ENCODE results near the gene HBM. TPM values are rescaled to one million over a fixed set of nuclear protein-coding genes. Genes with fewer than 3 reads are reported as not detected.

HBM gene, protein sequence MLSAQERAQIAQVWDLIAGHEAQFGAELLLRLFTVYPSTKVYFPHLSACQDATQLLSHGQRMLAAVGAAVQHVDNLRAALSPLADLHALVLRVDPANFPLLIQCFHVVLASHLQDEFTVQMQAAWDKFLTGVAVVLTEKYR
- total RNA-seq = not detected

DNA sequence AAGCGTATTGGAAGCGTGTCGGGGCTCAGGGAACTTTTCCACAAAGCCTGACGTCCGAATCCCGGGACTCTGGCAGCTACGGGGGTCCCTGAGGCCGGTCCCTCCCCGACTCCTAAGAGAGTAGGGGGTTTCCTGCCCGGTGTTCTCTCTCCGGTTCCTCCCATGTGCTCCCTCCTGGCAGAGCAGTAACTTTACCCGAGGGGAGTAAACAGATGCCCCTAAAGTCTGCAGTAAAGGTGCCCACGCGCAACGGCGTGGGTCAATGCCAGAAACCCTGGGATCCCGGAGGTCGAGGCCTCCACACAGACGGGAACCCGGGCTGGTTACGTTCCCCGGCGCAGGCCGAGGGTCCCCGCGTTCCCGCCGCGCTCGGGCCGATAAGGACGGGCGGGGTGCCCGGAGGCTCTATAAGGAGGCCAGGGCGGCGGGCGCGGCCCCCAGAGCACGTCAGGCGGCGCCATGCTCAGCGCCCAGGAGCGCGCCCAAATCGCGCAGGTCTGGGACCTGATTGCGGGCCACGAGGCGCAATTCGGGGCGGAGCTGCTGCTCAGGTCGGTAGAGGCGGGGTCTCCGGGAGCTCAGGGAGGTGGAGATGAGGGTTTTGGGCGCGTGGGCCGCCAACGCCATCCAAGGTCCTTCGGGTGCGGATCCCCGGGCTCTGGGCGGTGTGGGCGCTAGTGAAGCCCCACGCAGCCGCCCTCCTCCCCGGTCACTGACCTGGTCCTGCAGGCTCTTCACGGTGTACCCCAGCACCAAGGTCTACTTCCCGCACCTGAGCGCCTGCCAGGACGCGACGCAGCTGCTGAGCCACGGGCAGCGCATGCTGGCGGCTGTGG is at the start of gene HBM:
HBM (plus strand) TSS at position 440 of the 836 bp plus-strand sequence; CDS start at position 460, 20 bp downstream.
- TF ChIP-seq, protein P1, sequence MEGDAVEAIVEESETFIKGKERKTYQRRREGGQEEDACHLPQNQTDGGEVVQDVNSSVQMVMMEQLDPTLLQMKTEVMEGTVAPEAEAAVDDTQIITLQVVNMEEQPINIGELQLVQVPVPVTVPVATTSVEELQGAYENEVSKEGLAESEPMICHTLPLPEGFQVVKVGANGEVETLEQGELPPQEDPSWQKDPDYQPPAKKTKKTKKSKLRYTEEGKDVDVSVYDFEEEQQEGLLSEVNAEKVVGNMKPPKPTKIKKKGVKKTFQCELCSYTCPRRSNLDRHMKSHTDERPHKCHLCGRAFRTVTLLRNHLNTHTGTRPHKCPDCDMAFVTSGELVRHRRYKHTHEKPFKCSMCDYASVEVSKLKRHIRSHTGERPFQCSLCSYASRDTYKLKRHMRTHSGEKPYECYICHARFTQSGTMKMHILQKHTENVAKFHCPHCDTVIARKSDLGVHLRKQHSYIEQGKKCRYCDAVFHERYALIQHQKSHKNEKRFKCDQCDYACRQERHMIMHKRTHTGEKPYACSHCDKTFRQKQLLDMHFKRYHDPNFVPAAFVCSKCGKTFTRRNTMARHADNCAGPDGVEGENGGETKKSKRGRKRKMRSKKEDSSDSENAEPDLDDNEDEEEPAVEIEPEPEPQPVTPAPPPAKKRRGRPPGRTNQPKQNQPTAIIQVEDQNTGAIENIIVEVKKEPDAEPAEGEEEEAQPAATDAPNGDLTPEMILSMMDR (IDR thresholded peaks at IDR 0.05) = no peak
- TF ChIP-seq POLR2AphosphoS5 (IDR thresholded peaks at IDR 0.05; ENCODE audit: insufficient read depth in 1 of 2, low read depth in 1 of 2) (no peak), POLR2A (IDR thresholded peaks at IDR 0.05) (no peak)
- H3K4me3 ChIP-seq = peak within 1 kb of the TSS in 1 of 2 donors; percentile 32
- peaks cover 16% of the 10 kb centered on the region for H3K4me1 ChIP-seq
- H3K36me3 ChIP-seq = no peaks in the 10 kb centered on the region
- no peak for DNase-seq (ENCODE audit: extremely low spot score in 2 of 2)
- intact Hi-C loops (cut with DNase I) = no loop called here
- no peak within 1 kb of the TSS for H3K27ac ChIP-seq
- H3K9me3 ChIP-seq = no peaks in the 10 kb centered on the region
- H3K27me3 ChIP-seq = peaks cover 26% of the 10 kb centered on the region

DNA sequence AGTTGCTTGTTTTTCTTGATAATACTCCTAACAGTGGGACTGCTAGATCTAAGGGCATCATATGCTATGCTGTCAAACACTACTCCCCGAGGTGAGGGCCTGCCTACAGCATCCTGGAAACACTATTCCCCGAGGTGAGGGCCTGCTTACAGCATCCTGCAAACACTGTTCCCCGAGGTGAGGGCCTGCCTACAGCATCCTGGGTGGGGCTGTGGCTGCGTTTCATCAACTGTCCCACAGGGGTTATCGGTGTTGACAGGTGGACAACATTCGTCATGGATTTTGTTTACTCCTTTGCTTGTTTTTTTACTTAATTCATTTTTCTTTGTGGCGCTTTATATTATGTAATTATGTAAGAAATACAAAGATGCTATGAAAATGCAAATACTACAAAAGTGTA is 49.8 kb upstream of the HBM start:
- Histone ChIP-seq H3K9me3 (no peaks in the 10 kb centered on the region), H3K4me3 (no peak overlapping the region), H3K4me1 (peaks cover 3% of the 10 kb centered on the region), H3K27ac (no peak overlapping the region), H3K36me3 (peaks cover 0 to 41% of the 10 kb centered on the region in 2 donors), H3K27me3 (no peaks in the 10 kb centered on the region)
- intact Hi-C loops (cut with DNase I) = no loop called here
- DNase-seq (ENCODE audit: extremely low spot score in 2 of 2) = no peak
- no peak for TF ChIP-seq POLR2A (IDR thresholded peaks at IDR 0.05)
- TF ChIP-seq, protein P1 (IDR thresholded peaks at IDR 0.05) = no peak
- TF ChIP-seq POLR2AphosphoS5 (IDR thresholded peaks at IDR 0.05; ENCODE audit: insufficient read depth in 1 of 2, low read depth in 1 of 2) = no peak

DNA sequence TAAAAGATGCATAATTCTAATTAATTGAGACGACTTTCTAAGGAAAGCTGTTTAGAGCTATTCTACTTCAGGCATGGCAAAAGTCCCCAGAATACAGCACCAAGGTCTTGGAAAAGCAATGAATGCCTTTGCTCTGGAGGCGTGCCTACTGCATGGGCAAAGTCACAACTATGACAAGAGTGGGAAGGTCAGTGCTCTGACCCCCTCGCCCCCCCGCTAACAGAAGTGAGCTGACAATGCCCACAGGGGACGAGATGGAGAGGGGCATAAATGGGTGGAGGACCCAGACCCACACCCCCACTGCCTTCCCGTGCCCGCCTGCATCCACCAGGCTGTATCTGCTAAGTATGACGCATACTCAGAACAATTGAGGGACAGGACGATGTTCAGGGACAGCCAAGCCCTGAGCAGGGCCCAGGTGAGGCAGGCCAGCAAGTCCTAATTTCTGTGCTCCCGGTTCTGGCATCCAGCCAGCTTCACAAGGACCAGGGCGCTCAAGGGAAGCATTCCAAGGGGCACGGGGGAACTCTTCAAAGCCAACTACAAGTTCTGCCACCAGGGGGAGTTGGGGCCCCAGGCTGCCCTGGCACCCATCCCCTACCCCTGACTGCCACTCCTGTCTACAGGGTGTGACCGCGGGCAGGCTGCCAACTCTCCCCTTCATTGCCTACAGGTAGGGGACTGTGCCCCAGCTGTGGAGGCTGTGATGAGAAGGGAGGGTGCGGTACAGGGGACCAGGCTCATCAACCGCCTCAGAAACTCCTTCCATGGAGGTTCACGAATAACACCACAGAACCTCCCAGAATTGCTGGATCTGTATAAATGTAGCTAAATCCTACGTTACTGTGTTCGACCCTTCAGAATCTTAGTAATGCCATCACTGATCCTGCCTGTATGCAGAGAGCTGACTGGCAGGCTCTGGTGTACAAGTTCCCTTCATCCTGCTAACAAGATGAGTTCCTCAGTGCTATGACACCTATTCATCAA is 48.1 kb upstream of the HBM start:
- peaks cover 3% of the 10 kb centered on the region for H3K4me1 ChIP-seq
- H3K9me3 ChIP-seq = no peaks in the 10 kb centered on the region
- DNase-seq (ENCODE audit: extremely low spot score in 2 of 2) = no peak
- intact Hi-C loops (cut with DNase I) = no loop called here
- H3K4me3 ChIP-seq = no peak overlapping the region
- H3K27me3 ChIP-seq = no peaks in the 10 kb centered on the region
- H3K36me3 ChIP-seq = peaks cover 0 to 27% of the 10 kb centered on the region in 2 donors
- H3K27ac ChIP-seq = no peak overlapping the region
- TF ChIP-seq POLR2AphosphoS5 (IDR thresholded peaks at IDR 0.05; ENCODE audit: insufficient read depth in 1 of 2, low read depth in 1 of 2) = no peak
- TF ChIP-seq, protein P1 (IDR thresholded peaks at IDR 0.05) = peak in 1 of 3 experiments; percentile 39

DNA sequence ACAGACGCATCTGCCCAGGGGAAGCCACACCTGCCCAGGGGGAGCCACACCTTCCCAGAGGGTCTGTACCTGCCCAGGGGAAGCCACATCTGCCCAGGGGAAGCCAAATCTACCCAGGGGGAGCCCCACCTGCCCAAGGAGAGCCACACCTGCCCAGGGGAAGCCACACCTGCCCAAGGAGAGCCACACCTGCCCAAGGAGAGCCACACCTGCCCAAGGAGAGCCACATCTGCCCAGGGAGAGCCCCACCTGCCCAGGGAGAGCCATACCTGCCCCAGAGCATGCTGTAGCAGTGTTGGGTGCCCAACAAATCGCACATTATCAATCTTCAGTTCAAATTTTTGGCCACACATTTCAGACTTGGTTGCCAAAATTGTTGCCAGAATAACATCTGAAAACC is 46.9 kb upstream of the HBM start:
- Histone ChIP-seq H3K36me3 (peaks cover 0 to 22% of the 10 kb centered on the region in 2 donors), H3K27me3 (no peaks in the 10 kb centered on the region), H3K4me1 (peaks cover 3% of the 10 kb centered on the region), H3K27ac (no peak overlapping the region), H3K4me3 (no peak overlapping the region), H3K9me3 (no peaks in the 10 kb centered on the region)
- no peak for DNase-seq (ENCODE audit: extremely low spot score in 2 of 2)
- intact Hi-C loops (cut with DNase I) = no loop called here
- no peak for TF ChIP-seq POLR2A (IDR thresholded peaks at IDR 0.05)
- no peak for TF ChIP-seq POLR2AphosphoS5 (IDR thresholded peaks at IDR 0.05; ENCODE audit: insufficient read depth in 1 of 2, low read depth in 1 of 2)
- TF ChIP-seq, protein P1 (IDR thresholded peaks at IDR 0.05) = no peak

All from vagina (tissue), 2 donors.